Osteoblast (primary cell): ENCODE data around the gene NLGN1. TPM values are rescaled to one million over a fixed set of nuclear protein-coding genes. Genes with fewer than 3 reads are reported as not detected.

Experiments
- DNase-seq: peaks from one replicate; pipeline ENCODE4 v3.0.0; 2011; ENCODE audit warnings: low spot score, mixed read lengths; ENCODE audit not compliant: insufficient read length; ENCODE audit errors: missing footprints
- H2AFZ ChIP-seq: 2 replicates; pipeline ENCODE4 v1.6.0; 2011; ENCODE audit warnings: mild to moderate bottlenecking, low read length
- H3K27ac ChIP-seq: 2 replicates; pipeline ENCODE4 v1.5.1; 2011; ENCODE audit warnings: mild to moderate bottlenecking, low read depth, low read length, moderate library complexity
- H3K27me3 ChIP-seq: 2 replicates; pipeline ENCODE4 v1.6.0; 2012; ENCODE audit warnings: mild to moderate bottlenecking, control low read depth, inconsistent platforms, low read length, moderate library complexity; ENCODE audit not compliant: insufficient read depth
- H3K36me3 ChIP-seq: 2 replicates; pipeline ENCODE4 v1.5.1; 2011; ENCODE audit warnings: mild to moderate bottlenecking, low read length, control low read depth, moderate library complexity; ENCODE audit not compliant: insufficient read depth
- H3K4me1 ChIP-seq: 2 replicates; pipeline ENCODE4 v1.5.1; 2011; ENCODE audit warnings: mild to moderate bottlenecking, low read length, control low read depth, moderate library complexity; ENCODE audit not compliant: insufficient read depth
- H3K4me2 ChIP-seq: 2 replicates; pipeline ENCODE4 v1.6.0; 2011; ENCODE audit warnings: mild to moderate bottlenecking, low read length; ENCODE audit not compliant: insufficient read depth
- H3K4me3 ChIP-seq: fragments of 200-600 bp; sonication (generic); 3 replicates; pipeline ENCODE4 v1.5.1; 2012; ENCODE audit warnings: mild to moderate bottlenecking, low read length, inconsistent platforms; ENCODE audit not compliant: insufficient read depth
- H3K79me2 ChIP-seq: 2 replicates; pipeline ENCODE4 v1.6.0; 2012; ENCODE audit warnings: mild to moderate bottlenecking, low read length, control low read depth, inconsistent platforms; ENCODE audit not compliant: insufficient read depth
- H3K9me3 ChIP-seq: 2 replicates; pipeline ENCODE4 v1.5.1; 2011; ENCODE audit warnings: low read depth, low read length, control low read depth
- H4K20me1 ChIP-seq: 2 replicates; pipeline ENCODE4 v1.6.0; 2012; ENCODE audit warnings: mild to moderate bottlenecking, low read length, control low read depth; ENCODE audit not compliant: insufficient read depth
- total RNA-seq: library from RNA; depleted of rRNA; stranded (reverse); fragments of >200 nt; gene quantifications from 2 replicates; pipeline ENCODE4 v1.2.3, GENCODE V29; 2012
- TF ChIP-seq, protein P1 (sequence below): IDR thresholded peaks from 2 replicates; pipeline ENCODE4 v1.5.1; 2011; ENCODE audit warnings: mild to moderate bottlenecking, low read depth, low read length, moderate library complexity; ENCODE audit errors: extremely low read depth

Gene NLGN1
- total RNA-seq, 1 donor: 9.0 TPM

DNA sequence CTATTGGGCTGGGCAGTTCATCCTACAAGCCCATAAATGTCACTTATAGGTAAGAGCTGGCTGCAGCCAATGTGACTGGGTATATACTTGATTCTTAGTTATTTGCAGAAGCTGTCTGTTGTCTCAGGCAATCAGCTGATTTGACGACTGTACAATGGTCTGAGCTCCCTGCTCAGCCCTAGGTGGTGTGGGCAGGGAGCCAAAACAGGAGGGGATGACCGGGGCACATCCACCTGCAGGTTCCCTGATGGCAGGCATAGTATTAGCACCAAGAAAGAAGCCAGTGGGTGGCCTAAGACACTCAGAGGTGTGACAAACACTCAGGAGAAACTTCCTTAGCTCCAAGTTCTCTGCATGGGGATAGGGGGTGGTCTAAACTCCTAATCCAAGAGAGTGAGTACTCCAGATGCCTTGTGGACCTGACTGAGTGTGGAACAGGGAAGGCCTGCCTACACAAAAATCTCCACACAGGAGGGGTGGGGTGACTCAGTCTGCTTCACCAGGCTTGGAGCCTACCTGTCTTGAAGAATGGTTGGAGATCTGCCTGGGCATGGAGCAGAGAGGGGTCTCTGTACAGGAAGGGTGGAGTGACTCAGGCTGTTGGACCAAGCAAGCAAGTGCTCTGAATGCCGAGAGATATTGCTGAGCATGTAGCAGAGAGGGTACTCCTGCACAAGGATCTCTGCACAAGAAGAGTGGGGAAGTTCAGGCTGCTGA lies 771.2 kb downstream of the NLGN1 start:
- H3K4me2 ChIP-seq: no peak overlapping the region
- H3K4me3 ChIP-seq: no peak overlapping the region
- H3K9me3 ChIP-seq: peaks cover 2% of the 10 kb centered on the region
- no peaks in the 10 kb centered on the region for H3K4me1 ChIP-seq
- H4K20me1 ChIP-seq: no peaks in the 10 kb centered on the region
- H3K36me3 ChIP-seq: no peaks in the 10 kb centered on the region
- DNase-seq: no peak
- no peaks in the 10 kb centered on the region for H3K79me2 ChIP-seq
- H2AFZ ChIP-seq: no peak overlapping the region
- TF ChIP-seq, protein P1, sequence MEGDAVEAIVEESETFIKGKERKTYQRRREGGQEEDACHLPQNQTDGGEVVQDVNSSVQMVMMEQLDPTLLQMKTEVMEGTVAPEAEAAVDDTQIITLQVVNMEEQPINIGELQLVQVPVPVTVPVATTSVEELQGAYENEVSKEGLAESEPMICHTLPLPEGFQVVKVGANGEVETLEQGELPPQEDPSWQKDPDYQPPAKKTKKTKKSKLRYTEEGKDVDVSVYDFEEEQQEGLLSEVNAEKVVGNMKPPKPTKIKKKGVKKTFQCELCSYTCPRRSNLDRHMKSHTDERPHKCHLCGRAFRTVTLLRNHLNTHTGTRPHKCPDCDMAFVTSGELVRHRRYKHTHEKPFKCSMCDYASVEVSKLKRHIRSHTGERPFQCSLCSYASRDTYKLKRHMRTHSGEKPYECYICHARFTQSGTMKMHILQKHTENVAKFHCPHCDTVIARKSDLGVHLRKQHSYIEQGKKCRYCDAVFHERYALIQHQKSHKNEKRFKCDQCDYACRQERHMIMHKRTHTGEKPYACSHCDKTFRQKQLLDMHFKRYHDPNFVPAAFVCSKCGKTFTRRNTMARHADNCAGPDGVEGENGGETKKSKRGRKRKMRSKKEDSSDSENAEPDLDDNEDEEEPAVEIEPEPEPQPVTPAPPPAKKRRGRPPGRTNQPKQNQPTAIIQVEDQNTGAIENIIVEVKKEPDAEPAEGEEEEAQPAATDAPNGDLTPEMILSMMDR: no peak
- H3K27me3 ChIP-seq: no peaks in the 10 kb centered on the region
- no peak overlapping the region for H3K27ac ChIP-seq

DNA sequence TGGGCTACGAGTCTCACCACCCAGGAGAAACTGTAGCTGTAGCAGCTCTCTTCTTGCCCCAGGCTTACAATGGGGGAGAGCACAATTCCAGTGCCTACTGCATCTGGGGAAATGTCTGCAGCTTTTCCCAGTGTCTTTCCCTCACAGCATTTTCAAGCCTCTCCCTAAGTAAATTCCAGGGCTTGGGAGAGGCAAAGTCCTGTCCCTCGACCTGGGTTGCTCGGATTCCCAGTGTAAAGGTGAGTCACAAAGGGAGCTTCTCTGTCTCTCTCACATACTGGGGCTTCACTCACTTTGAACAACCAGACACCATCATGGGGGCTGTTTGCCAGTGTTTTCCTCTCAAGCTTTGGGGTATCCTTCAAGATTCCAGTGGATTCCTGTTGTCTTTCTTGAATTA lies 772.2 kb downstream of the NLGN1 start:
- Histone ChIP-seq H3K36me3 (no peaks in the 10 kb centered on the region), H2AFZ (no peak overlapping the region), H3K4me2 (no peak overlapping the region), H4K20me1 (no peaks in the 10 kb centered on the region), H3K27me3 (no peaks in the 10 kb centered on the region), H3K27ac (no peak overlapping the region), H3K4me1 (no peaks in the 10 kb centered on the region), H3K79me2 (no peaks in the 10 kb centered on the region), H3K9me3 (no peaks in the 10 kb centered on the region), H3K4me3 (no peak overlapping the region)
- DNase-seq: no peak
- TF ChIP-seq, protein P1: no peak

DNA sequence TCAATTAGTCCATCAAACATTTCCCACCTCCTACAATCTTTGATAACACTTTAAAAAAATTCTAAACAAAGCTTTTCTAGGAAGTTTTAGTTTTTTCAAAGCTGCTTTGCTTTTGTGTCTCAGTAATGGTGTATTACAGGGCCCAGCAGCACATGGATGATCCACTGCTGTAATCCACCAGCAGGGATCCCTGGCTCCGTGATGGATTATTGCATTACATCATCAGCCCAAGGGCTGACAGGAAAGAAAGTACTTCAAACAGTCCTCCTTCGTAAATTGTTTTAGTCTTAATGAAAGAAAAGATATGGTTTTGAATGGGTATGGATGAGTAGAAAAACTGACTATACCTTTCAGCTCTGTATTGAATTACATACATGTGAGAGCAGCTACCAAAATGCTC lies 772.7 kb downstream of the NLGN1 start:
- Histone ChIP-seq H3K4me2 (no peak overlapping the region), H4K20me1 (no peaks in the 10 kb centered on the region), H3K4me3 (no peak overlapping the region), H3K79me2 (no peaks in the 10 kb centered on the region), H3K36me3 (no peaks in the 10 kb centered on the region), H3K9me3 (no peaks in the 10 kb centered on the region), H3K4me1 (no peaks in the 10 kb centered on the region), H3K27ac (no peak overlapping the region), H3K27me3 (no peaks in the 10 kb centered on the region), H2AFZ (no peak overlapping the region)
- no peak for DNase-seq
- TF ChIP-seq, protein P1: no peak

- Histone ChIP-seq H3K4me3 (no peak overlapping the region), H4K20me1 (no peaks in the 10 kb centered on the region), H3K27ac (no peak overlapping the region), H3K9me3 (no peaks in the 10 kb centered on the region), H2AFZ (no peak overlapping the region), H3K79me2 (no peaks in the 10 kb centered on the region), H3K36me3 (no peaks in the 10 kb centered on the region), H3K4me2 (no peak overlapping the region), H3K4me1 (no peaks in the 10 kb centered on the region), H3K27me3 (no peaks in the 10 kb centered on the region)
- DNase-seq: no peak
- TF ChIP-seq, protein P1: no peak
These were observed 788.9 kb downstream of the NLGN1 start for GRCh38 chr3:174186377-174186989.
